GM12891 (cell line): ENCODE results near the gene SLC35F4.

Experiments
- PAX5 ChIP-seq: IDR thresholded peaks from 2 replicates; pipeline ENCODE4 v1.6.1; 2011; ENCODE audit warnings: low read length, moderate library complexity, mild to moderate bottlenecking; ENCODE audit not compliant: insufficient read depth, severe bottlenecking
- POLR2A ChIP-seq: IDR thresholded peaks from 2 replicates; pipeline ENCODE4 v1.6.1; 2011; ENCODE audit warnings: low read depth, low read length, control low read depth
- POLR2AphosphoS5 ChIP-seq: IDR thresholded peaks from 2 replicates; pipeline ENCODE4 v1.6.1; 2011; ENCODE audit warnings: low read depth, low read length, control low read depth
- POU2F2 ChIP-seq: IDR thresholded peaks from 2 replicates; pipeline ENCODE4 v1.6.1; 2011; ENCODE audit warnings: low read depth, mild to moderate bottlenecking, control low read depth, low read length, moderate library complexity
- TAF1 ChIP-seq: IDR thresholded peaks from 2 replicates; pipeline ENCODE4 v1.6.1; 2011; ENCODE audit warnings: low read depth, low read length, control low read depth

GRCh38 chr14:57847706-57848105 lies 18.2 kb downstream of the SLC35F4 start:
- TF ChIP-seq POLR2AphosphoS5 (no peak), POLR2A (no peak), TAF1 (no peak), PAX5 (no peak), POU2F2 (no peak)
